ENCODE results near the gene GIMAP7.
"Not testable (repeated sequence)": the region's sequence is repeated elsewhere in the genome, so short reads cannot be mapped to it uniquely, and the experiment has no call there.

Gene GIMAP7

GRCh38 chr7:150487625-150488024 lies 27.0 kb upstream of the GIMAP7 start:
- no peak for TF ChIP-seq CTCF (conservative IDR thresholded peaks at IDR 0.05; ENCODE audit: low read length)
- no peak for DNase-seq (ENCODE audit: low read depth)
- H3K4me3 ChIP-seq (ENCODE audit: low read length) = no peak overlapping the region

DNA sequence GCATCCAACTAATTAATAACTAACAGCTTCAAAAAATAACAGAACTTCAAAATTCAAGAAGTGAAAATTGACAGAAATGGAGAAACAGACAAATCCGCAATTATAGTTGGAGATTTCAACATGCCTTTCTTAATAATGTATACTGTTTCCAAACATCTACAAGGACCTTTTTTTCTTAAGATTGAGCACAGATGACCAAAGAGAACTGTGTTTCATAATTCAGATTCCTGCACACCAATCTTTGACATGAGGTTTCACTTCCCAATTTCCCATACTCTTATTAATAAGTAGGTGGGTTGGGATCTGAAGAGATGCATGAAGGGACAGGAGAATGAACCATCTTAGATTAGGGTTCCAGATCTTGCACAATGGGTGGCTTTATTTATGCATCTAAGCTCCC lies 24.9 kb upstream of the GIMAP7 start:
- no peak for DNase-seq (ENCODE audit: low read depth)
- no peak for TF ChIP-seq CTCF (conservative IDR thresholded peaks at IDR 0.05; ENCODE audit: low read length)

GRCh38 chr7:150493442-150493841 lies 21.2 kb upstream of the GIMAP7 start:
- H3K4me3 ChIP-seq (ENCODE audit: low read length); DNase-seq (ENCODE audit: low read depth): not testable (repeated sequence)

More for the DNA sequence above, 24.9 kb upstream of the GIMAP7 start:
- no peak overlapping the region for H3K4me3 ChIP-seq (ENCODE audit: low read length)

DNA sequence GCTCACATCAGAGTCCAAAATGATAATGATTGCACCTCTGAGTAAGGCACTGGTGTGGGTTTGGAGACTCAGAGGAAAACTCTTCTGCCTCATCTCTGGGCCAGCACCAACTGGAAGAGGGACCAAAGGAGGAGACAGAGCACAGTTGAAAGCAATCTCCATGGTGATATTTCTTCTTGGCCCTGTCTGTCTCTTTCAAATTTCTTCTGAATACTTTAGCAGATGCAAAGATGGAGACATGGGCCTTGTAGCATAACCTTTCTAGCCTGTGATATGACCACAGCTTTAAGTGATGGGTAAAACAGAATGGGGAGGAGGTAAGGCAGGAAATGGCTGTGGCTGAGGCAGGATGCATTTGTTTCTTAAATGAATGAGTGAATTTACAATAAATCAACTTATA lies 12.2 kb upstream of the GIMAP7 start:
- TF ChIP-seq CTCF (conservative IDR thresholded peaks at IDR 0.05; ENCODE audit: low read length) = no peak
- H3K4me3 ChIP-seq (ENCODE audit: low read length) = no peak overlapping the region
- DNase-seq (ENCODE audit: low read depth) = no peak

GRCh38 chr7:150503155-150503554 lies 11.5 kb upstream of the GIMAP7 start:
- no peak overlapping the region for H3K4me3 ChIP-seq (ENCODE audit: low read length)
- no peak for DNase-seq (ENCODE audit: low read depth)
- TF ChIP-seq CTCF (conservative IDR thresholded peaks at IDR 0.05; ENCODE audit: low read length) = no peak

- no peak overlapping the region for H3K4me3 ChIP-seq (ENCODE audit: low read length)
- no peak for DNase-seq (ENCODE audit: low read depth)
- no peak for TF ChIP-seq CTCF (conservative IDR thresholded peaks at IDR 0.05; ENCODE audit: low read length)
Observed at GRCh38 chr7:150503581-150503980, 11.1 kb upstream of the GIMAP7 start.

DNA sequence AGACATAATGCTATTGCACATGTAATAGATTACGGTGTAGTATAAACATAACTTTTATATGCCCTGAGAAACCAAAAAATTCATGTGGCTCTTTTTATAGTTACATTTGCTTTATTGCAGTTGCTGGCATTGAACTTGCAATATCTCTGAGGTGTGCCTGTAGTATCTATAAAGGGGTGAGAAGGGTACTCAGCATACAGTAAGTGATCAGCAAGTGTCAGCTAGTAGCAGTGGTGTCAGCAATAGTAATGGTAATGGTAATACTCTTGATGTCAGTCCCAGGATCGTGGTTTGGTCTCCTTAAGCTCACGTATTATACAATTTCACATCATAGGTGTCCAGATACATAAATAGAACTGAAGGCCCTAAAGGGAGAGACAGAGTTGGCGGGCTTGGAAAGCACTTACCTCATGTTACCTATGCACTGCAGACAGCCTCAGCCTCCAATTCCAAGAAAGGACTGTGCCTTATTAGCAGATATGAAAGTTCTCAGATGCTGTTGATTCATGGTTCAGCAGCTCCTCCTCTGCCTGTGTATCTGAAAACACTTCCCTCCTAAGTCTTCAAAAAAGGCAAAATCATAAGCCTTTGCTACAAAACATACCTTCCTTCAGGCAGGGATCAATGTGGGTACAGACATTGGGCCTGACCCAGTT lies 6.6 kb upstream of the GIMAP7 start:
- no peak for DNase-seq (ENCODE audit: low read depth)
- no peak for TF ChIP-seq CTCF (conservative IDR thresholded peaks at IDR 0.05; ENCODE audit: low read length)
- no peak overlapping the region for H3K4me3 ChIP-seq (ENCODE audit: low read length)

- no peak overlapping the region for H3K4me3 ChIP-seq (ENCODE audit: low read length)
- no peak for TF ChIP-seq CTCF (conservative IDR thresholded peaks at IDR 0.05; ENCODE audit: low read length)
- no peak for DNase-seq (ENCODE audit: low read depth)
Observed at GRCh38 chr7:150511048-150511447, 3.6 kb upstream of the GIMAP7 start.

All from AG10803 (cell line).